Lower lobe of right lung (tissue), 2 donors: ENCODE measurements around the gene ODC1. TPM values are rescaled to one million over a fixed set of nuclear protein-coding genes. Genes with fewer than 3 reads are reported as not detected.

Experiments used
- ATAC-seq, 2 donors: fragments of 200-7000 bp; cut with Tn5 transposase; one replicate each; pipeline ENCODE4 v1.9.1; 2020 to 2022; ENCODE audit warnings: mild to moderate bottlenecking in 2 of 2, moderate library complexity in 2 of 2
- DNase-seq: peaks from one replicate; pipeline ENCODE4 v3.0.0-alpha.2; 2020
- H3K27ac ChIP-seq: fragments of 200-600 bp; one replicate; pipeline ENCODE4 v1.8.0; 2022
- H3K27me3 ChIP-seq: fragments of 200-600 bp; one replicate; pipeline ENCODE4 v1.8.0; 2022; ENCODE audit warnings: low read depth
- H3K36me3 ChIP-seq: fragments of 200-600 bp; one replicate; pipeline ENCODE4 v1.8.0; 2022; ENCODE audit warnings: mild to moderate bottlenecking
- H3K4me1 ChIP-seq: fragments of 200-600 bp; one replicate; pipeline ENCODE4 v1.8.0; 2022
- H3K4me3 ChIP-seq: fragments of 200-600 bp; one replicate; pipeline ENCODE4 v1.8.0; 2022; ENCODE audit warnings: mild to moderate bottlenecking
- H3K9me3 ChIP-seq: fragments of 200-600 bp; one replicate; pipeline ENCODE4 v1.8.0; 2022
- CTCF ChIP-seq: fragments of 200-600 bp; IDR thresholded peaks from one replicate; pipeline ENCODE4 v1.8.0; 2022; ENCODE audit warnings: antibody characterized with exemption, mild to moderate bottlenecking
- intact Hi-C: fragments of 100-400 bp; cut with DNase I; formaldehyde crosslinking; loops from one replicate; pipeline ENCODE4 v1.11.0; 2022
- long read RNA-seq: library from polyadenylated mRNA; unstranded; transcript quantifications from one replicate; pipeline ENCODE4 v2.0.0, GENCODE V29; 2021
- total RNA-seq: library from RNA; stranded (reverse); fragmentation: NEBNext Ultra II Directional; extraction: Animal tissue kit (Norgen Biotek cat#: 25700); gene quantifications from one replicate; pipeline ENCODE4 v1.2.1, GENCODE V29; 2021
- donor health status: DM: no; HTN: yes; CAD: no; lungs with severe emphysema.

ODC1 gene
- 30.1 TPM for total RNA-seq
- long read RNA-seq, transcript ODC1-201 (12 exons, 2,653 nt), result major isoform, 82 of 94 reads
- long read RNA-seq, partial matches to known transcripts, result 6 of 94 reads
- long read RNA-seq, other reads (novel, unspliced or antisense), result 6 of 94 reads

DNA sequence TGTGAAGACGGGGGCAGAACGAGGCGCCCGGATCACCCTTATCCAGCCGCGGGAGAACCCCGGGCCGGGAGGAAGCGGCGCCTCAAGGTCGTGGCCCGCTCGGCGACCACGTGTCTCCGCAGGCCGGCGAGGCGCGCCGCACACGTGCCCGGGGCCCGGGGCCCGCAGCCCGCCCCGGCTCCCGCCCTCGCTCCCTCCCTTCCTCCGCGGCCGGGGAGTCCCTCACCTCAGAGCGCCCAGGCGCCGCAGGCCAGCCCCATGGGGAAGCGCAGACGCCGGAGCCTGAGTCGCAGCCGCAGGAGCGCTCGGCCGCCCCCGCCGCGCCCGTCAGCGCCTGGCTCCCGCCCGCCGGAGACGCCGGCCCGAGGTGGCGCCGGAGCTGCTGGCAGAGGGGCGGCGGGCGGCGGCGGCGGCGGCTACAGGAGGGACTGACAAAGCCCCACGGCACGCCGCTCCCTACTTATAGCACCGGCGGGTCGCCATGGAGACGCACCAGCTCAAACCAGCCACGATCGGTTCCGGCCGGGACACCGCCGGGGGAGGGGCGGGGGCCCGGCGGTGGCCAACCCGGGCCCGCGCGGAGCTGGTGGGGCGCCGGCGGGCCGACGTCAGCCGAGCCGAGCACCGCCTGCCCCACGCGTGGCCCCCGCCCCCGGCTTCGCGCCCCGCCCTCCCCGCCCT, at the start of gene ODC1:
TSS of gene ODC1 (minus strand) at position 433 of the 681 bp plus-strand sequence. CDS start 3,295 bp downstream, outside the sequence.
- no peak for TF ChIP-seq CTCF
- DNase-seq (peak; percentile 98), ATAC-seq (peak; percentile 86 to 93)
- peak within 1 kb of the TSS; percentile 79 for H3K4me3 ChIP-seq
- H3K27ac ChIP-seq, result peak within 1 kb of the TSS; percentile 95
- H3K36me3 ChIP-seq, result peaks cover 19% of the 10 kb centered on the region
- peaks cover 43% of the 10 kb centered on the region for H3K4me1 ChIP-seq
- H3K9me3 ChIP-seq, result no peaks in the 10 kb centered on the region
- intact Hi-C loops, result no loop called here
- H3K27me3 ChIP-seq, result no peaks in the 10 kb centered on the region

DNA sequence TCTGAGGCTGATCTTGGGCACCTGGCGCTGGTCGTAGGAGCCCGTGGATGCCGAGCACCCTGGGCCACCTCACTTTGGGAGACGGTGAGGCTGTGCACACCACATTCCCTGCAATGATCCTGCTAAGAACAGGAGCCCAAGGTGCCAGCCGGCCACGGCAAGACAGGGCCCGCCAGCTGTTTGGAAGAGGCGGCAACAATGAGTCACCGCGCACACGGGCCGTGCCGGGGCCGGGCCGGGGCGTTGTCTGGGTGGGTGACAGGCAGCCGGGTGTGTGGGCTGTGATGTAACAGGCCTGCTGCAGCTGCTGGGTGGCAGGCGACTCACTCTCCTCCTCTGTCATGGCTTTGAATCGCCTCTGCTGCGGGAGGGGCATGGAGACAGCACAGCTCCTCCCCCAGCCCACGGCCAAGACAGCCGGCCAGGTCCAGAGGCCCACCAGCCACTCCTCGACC, 49.7 kb upstream of the ODC1 start:
- Histone ChIP-seq H3K27me3 (peaks cover 4% of the 10 kb centered on the region), H3K4me1 (no peaks in the 10 kb centered on the region), H3K9me3 (no peaks in the 10 kb centered on the region), H3K27ac (no peak overlapping the region), H3K4me3 (no peak overlapping the region), H3K36me3 (no peaks in the 10 kb centered on the region)
- DNase-seq (no peak), ATAC-seq (no peak)
- intact Hi-C loops, result no loop called here
- no peak for TF ChIP-seq CTCF

- Histone ChIP-seq H3K27me3 (peaks cover 6% of the 10 kb centered on the region), H3K27ac (no peak overlapping the region), H3K4me1 (no peaks in the 10 kb centered on the region), H3K4me3 (no peak overlapping the region), H3K9me3 (no peaks in the 10 kb centered on the region), H3K36me3 (no peaks in the 10 kb centered on the region)
- intact Hi-C loops, result no loop called here
- ATAC-seq, result no peak
- DNase-seq, result no peak
- no peak for TF ChIP-seq CTCF
These were observed 47.8 kb upstream of the ODC1 start for GRCh38 chr2:10495988-10496313.

- no peak for DNase-seq
- Histone ChIP-seq H3K4me3 (no peak overlapping the region), H3K9me3 (no peaks in the 10 kb centered on the region), H3K4me1 (no peaks in the 10 kb centered on the region), H3K36me3 (no peaks in the 10 kb centered on the region), H3K27ac (no peak overlapping the region), H3K27me3 (peaks cover 8% of the 10 kb centered on the region)
- no peak for ATAC-seq
- no peak for TF ChIP-seq CTCF
- intact Hi-C loops, result no loop called here
These were observed 47.3 kb upstream of the ODC1 start for GRCh38 chr2:10495311-10495987.

DNA sequence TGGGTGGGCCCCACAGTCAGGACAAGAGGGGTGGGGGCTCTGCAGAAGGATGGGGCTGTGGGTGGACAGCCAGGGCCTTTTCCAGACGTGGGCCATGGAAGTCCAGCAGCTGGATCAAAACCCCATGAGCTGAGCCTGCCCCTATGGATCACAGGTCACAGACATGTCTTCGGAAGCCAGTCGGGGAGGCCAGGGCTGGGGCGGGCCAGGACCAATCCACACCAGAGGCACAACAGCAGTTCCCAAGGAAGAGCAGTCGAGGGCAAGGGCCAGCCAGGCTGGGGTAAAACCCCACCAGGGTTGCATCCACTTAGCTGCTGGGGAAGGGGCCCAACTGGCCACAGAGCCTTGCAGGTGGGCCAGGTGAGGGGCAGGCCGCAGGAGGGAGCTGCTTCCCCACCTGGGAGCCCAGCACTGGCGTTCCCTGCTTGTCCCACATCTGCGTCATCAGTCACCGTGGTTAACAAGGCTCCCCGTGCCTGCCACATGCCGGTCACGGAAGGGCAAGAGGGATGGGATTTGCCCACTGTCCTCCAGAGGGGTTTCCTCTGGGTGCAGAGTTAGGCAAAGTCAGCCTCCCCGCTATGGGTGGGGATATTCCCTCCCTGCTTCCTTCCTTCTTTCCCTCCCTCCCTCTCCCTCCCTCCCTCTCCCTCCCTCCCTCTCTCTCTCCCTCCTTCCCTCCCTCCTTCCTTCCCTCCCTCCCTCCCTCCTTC, 46.4 kb upstream of the ODC1 start:
- Histone ChIP-seq H3K4me1 (no peaks in the 10 kb centered on the region), H3K27me3 (peaks cover 8% of the 10 kb centered on the region), H3K36me3 (no peaks in the 10 kb centered on the region), H3K27ac (no peak overlapping the region), H3K9me3 (no peaks in the 10 kb centered on the region), H3K4me3 (no peak overlapping the region)
- ATAC-seq, result no peak
- no peak for DNase-seq
- intact Hi-C loops, result no loop called here
- no peak for TF ChIP-seq CTCF
